T1000 (cell line): ENCODE data around the gene MTUS2.

Experiments
- DNase-seq: peaks from one replicate; lab custom pipeline; 2025; ENCODE audit warnings: mixed read lengths; lab: John Stamatoyannopoulos, UW

MTUS2 gene

GRCh38 chr13:29508130-29508875 lies 688.2 kb downstream of the MTUS2 start:
- DNase-seq: peak; percentile 23

- DNase-seq: no peak
These were observed 688.7 kb downstream of the MTUS2 start for GRCh38 chr13:29508876-29509252.

- no peak for DNase-seq
These were observed 690.0 kb downstream of the MTUS2 start for GRCh38 chr13:29509999-29510589.

GRCh38 chr13:29510651-29511084 lies 690.5 kb downstream of the MTUS2 start:
- DNase-seq: no peak

- DNase-seq: no peak
These were observed 691.1 kb downstream of the MTUS2 start for GRCh38 chr13:29511106-29511796.

GRCh38 chr13:29511980-29512379 lies 691.8 kb downstream of the MTUS2 start:
- DNase-seq: no peak

GRCh38 chr13:29513002-29513980 lies 693.2 kb downstream of the MTUS2 start:
- DNase-seq: no peak

- DNase-seq: no peak
These were observed 694.0 kb downstream of the MTUS2 start for GRCh38 chr13:29513981-29514719.

GRCh38 chr13:29514720-29515310 lies 694.7 kb downstream of the MTUS2 start:
- DNase-seq: no peak

- no peak for DNase-seq
These were observed 695.2 kb downstream of the MTUS2 start for GRCh38 chr13:29515372-29515771.

- no peak for DNase-seq
These were observed 695.9 kb downstream of the MTUS2 start for GRCh38 chr13:29516012-29516411.

- no peak for DNase-seq
These were observed 696.7 kb downstream of the MTUS2 start for GRCh38 chr13:29516880-29517279.

- no peak for DNase-seq
These were observed 699.8 kb downstream of the MTUS2 start for GRCh38 chr13:29519921-29520320.

GRCh38 chr13:29520671-29521070 lies 700.5 kb downstream of the MTUS2 start:
- DNase-seq: no peak

- no peak for DNase-seq
These were observed 701.2 kb downstream of the MTUS2 start for GRCh38 chr13:29521336-29521735.

- DNase-seq: peak; percentile 57
These were observed 702.0 kb downstream of the MTUS2 start for GRCh38 chr13:29522044-29522685.

- DNase-seq: no peak
These were observed 703.2 kb downstream of the MTUS2 start for GRCh38 chr13:29523199-29523961.

GRCh38 chr13:29524176-29524575 lies 704.0 kb downstream of the MTUS2 start:
- DNase-seq: no peak

GRCh38 chr13:29524641-29525040 lies 704.5 kb downstream of the MTUS2 start:
- no peak for DNase-seq

- no peak for DNase-seq
These were observed 705.6 kb downstream of the MTUS2 start for GRCh38 chr13:29525757-29526156.
